Measurements from ENCODE around the gene MT1G. TPM values are rescaled to one million over a fixed set of nuclear protein-coding genes. Genes with fewer than 3 reads are reported as not detected.

Gene MT1G
- total and polyA plus RNA-seq, 2 experiments from 2014 or later: 184 to 1,014 TPM

Other genes with a start within 250 kb of the MT1G start
- 41.1 and 52.9 TPM in 2 replicates for gene AMFR, start 242.5 kb downstream of the MT1G start, total RNA-seq (2014; rRNA removed; shearing (Covaris generic))
- gene AMFR, start 242.5 kb downstream of the MT1G start, polyA plus RNA-seq (2016; fragmentation: Nextera tagmentation; extraction: Ambion mirVana): 9.0 and 10.7 TPM in 2 replicates
- gene NUDT21, start 216.7 kb downstream of the MT1G start, total RNA-seq (2014; rRNA removed; shearing (Covaris generic)): 132 and 151 TPM in 2 replicates
- 81.5 and 83.4 TPM in 2 replicates for gene NUDT21, start 216.7 kb downstream of the MT1G start, polyA plus RNA-seq (2016; fragmentation: Nextera tagmentation; extraction: Ambion mirVana)
- 60.0 and 76.3 TPM in 2 replicates for gene OGFOD1, start 216.5 kb downstream of the MT1G start, total RNA-seq (2014; rRNA removed; shearing (Covaris generic))
- 63.9 and 74.5 TPM in 2 replicates for gene OGFOD1, start 216.5 kb downstream of the MT1G start, polyA plus RNA-seq (2016; fragmentation: Nextera tagmentation; extraction: Ambion mirVana)
- 19.7 and 25.2 TPM in 2 replicates for gene BBS2, start 148.0 kb downstream of the MT1G start, total RNA-seq (2014; rRNA removed; shearing (Covaris generic))
- gene BBS2, start 148.0 kb downstream of the MT1G start, polyA plus RNA-seq (2016; fragmentation: Nextera tagmentation; extraction: Ambion mirVana): 11.4 and 13.7 TPM in 2 replicates
- not detected in 2 replicates for gene MT4, start 103.0 kb downstream of the MT1G start, total RNA-seq (2014; rRNA removed; shearing (Covaris generic))
- gene MT4, start 103.0 kb downstream of the MT1G start, polyA plus RNA-seq (2016; fragmentation: Nextera tagmentation; extraction: Ambion mirVana): not detected in 2 replicates
- gene MT3, start 78.5 kb downstream of the MT1G start, total RNA-seq (2014; rRNA removed; shearing (Covaris generic)): not detected in 2 replicates
- gene MT3, start 78.5 kb downstream of the MT1G start, polyA plus RNA-seq (2016; fragmentation: Nextera tagmentation; extraction: Ambion mirVana): not detected in 2 replicates
- gene MT2A, start 59.5 kb downstream of the MT1G start, total RNA-seq (2014; rRNA removed; shearing (Covaris generic)): 8.9 and 13.9 TPM in 2 replicates
- gene MT2A, start 59.5 kb downstream of the MT1G start, polyA plus RNA-seq (2016; fragmentation: Nextera tagmentation; extraction: Ambion mirVana): 243 and 267 TPM in 2 replicates
- 13.9 and 31.0 TPM in 2 replicates for gene MT1E, start 42.3 kb downstream of the MT1G start, total RNA-seq (2014; rRNA removed; shearing (Covaris generic))
- gene MT1E, start 42.3 kb downstream of the MT1G start, polyA plus RNA-seq (2016; fragmentation: Nextera tagmentation; extraction: Ambion mirVana): 121 and 133 TPM in 2 replicates
- 1.1 TPM in 1 of 2 replicates, not detected in the other for gene MT1M, start 35.4 kb downstream of the MT1G start, total RNA-seq (2014; rRNA removed; shearing (Covaris generic))
- 4.7 and 6.1 TPM in 2 replicates for gene MT1M, start 35.4 kb downstream of the MT1G start, polyA plus RNA-seq (2016; fragmentation: Nextera tagmentation; extraction: Ambion mirVana)
- gene MT1A, start 29.4 kb downstream of the MT1G start, total RNA-seq (2014; rRNA removed; shearing (Covaris generic)): not detected in 2 replicates
- 1.6 and 2.5 TPM in 2 replicates for gene MT1A, start 29.4 kb downstream of the MT1G start, polyA plus RNA-seq (2016; fragmentation: Nextera tagmentation; extraction: Ambion mirVana)
- gene MT1B, start 16.2 kb downstream of the MT1G start, total RNA-seq (2014; rRNA removed; shearing (Covaris generic)): not detected in 2 replicates
- not detected in 2 replicates for gene MT1B, start 16.2 kb downstream of the MT1G start, polyA plus RNA-seq (2016; fragmentation: Nextera tagmentation; extraction: Ambion mirVana)
- 7.3 and 7.4 TPM in 2 replicates for gene MT1F, start 10.1 kb downstream of the MT1G start, total RNA-seq (2014; rRNA removed; shearing (Covaris generic))
- 107 and 118 TPM in 2 replicates for gene MT1F, start 10.1 kb downstream of the MT1G start, polyA plus RNA-seq (2016; fragmentation: Nextera tagmentation; extraction: Ambion mirVana)
- gene MT1H, start 1.7 kb upstream of the MT1G start, total RNA-seq (2014; rRNA removed; shearing (Covaris generic)): 52.3 and 54.5 TPM in 2 replicates
- 425 and 442 TPM in 2 replicates for gene MT1H, start 1.7 kb upstream of the MT1G start, polyA plus RNA-seq (2016; fragmentation: Nextera tagmentation; extraction: Ambion mirVana)
- 187 and 293 TPM in 2 replicates for gene MT1X, start 14.4 kb upstream of the MT1G start, total RNA-seq (2014; rRNA removed; shearing (Covaris generic))
- gene MT1X, start 14.4 kb upstream of the MT1G start, polyA plus RNA-seq (2016; fragmentation: Nextera tagmentation; extraction: Ambion mirVana): 942 and 1,099 TPM in 2 replicates
- 166 and 187 TPM in 2 replicates for gene NUP93, start 62.1 kb upstream of the MT1G start, total RNA-seq (2014; rRNA removed; shearing (Covaris generic))
- gene NUP93, start 62.1 kb upstream of the MT1G start, polyA plus RNA-seq (2016; fragmentation: Nextera tagmentation; extraction: Ambion mirVana): 139 and 144 TPM in 2 replicates
- not detected in 2 replicates for gene SLC12A3, start 197.1 kb upstream of the MT1G start, total RNA-seq (2014; rRNA removed; shearing (Covaris generic))
- gene SLC12A3, start 197.1 kb upstream of the MT1G start, polyA plus RNA-seq (2016; fragmentation: Nextera tagmentation; extraction: Ambion mirVana): not detected in 2 replicates

Data from GM23338 (cell line).